HG02981 (cell line): ENCODE data around the gene GPD1.

Source experiments
- ATAC-seq: cut with Tn5 transposase; IDR thresholded peaks from one replicate; pipeline ENCODE4 v1.9.1; 2021; ENCODE audit warnings: mild to moderate bottlenecking, moderate library complexity; ENCODE audit not compliant: unreplicated experiment

The GPD1 gene

DNA sequence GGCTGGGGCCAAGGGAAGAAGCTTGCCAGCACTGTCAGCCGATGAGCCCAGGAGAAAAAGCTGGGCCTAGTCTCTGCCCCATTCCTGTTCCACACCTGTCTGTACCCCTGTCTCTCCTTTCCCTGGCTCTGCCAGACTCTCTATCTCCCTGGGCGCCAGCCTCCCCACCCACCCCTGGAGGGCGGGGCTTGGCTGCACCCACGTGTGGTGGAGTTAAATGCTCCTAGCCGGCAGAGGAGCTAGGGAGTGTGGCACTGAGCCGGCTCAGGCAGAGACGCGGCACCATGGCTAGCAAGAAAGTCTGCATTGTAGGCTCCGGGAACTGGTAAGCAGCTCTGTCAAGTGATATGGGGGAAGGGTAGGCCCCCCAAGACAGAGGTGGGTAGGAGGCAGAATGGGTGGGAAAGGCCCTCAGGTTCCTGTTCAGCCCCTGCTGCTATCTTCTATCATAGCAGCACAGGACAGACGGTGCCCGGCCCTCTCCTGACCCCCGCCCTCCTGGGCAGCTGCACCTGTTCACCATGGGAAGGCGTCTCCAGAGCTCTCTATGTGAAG lies at the start of gene GPD1:
Gene GPD1 (plus strand): TSS at position 242 of the 555 bp plus-strand sequence. CDS start 43 bp downstream, at position 285.
- no peak for ATAC-seq

DNA sequence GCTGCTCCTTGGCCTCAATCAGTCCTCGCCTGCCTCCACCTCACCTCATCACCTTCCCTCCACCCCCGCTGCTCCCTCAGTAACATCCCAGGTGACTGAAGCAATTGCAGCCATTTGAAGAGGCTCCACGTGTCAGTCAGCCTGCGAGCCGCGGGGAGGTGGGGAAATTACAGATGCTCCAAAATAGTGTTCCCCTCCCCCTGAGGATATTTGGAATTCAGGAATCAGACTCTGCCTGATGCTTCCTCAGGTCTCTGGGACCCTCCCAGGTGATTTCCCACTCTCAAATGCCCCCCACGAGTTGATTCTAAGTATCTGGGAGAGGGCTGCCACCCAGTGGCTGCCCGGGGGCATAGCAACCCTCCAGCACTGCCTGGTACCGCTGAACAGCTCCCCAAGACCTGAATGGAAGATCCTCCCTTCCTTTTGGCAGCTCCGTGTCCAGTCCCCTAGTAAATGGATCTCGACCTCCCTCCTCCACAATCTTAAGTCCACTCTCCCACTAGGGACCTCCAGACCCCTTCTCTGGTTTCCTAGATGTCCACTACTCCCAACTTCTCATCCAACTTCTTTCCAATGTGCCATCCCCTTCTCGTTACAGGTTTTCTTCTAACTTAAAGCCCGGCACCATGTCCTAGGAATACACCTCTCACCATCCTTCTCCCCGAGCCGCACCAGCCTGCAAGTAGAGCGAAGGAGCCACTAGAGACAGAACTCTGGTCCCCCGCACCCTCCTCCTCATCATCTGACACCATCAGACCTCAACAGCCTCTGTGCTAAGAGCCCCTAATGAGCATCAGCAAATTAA lies 47.8 kb upstream of the GPD1 start:
- ATAC-seq, result no peak

DNA sequence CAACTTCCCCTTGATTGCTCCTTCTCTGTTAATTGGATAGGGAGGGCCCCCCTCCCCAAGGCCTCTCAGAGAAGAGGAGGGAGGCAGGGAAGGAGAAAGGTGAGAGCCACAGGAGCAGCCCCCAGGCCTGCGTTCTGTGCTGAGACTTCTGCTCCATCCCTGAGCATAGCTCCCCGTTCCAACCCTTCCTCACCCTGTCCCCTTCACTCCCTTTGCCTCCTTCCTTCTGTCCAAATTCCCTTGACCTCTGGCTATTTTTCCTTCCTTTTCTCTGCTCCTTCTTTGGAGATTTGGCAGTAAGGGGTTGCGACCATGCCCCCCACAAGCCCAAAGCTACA lies 47.2 kb upstream of the GPD1 start:
- ATAC-seq, result no peak

DNA sequence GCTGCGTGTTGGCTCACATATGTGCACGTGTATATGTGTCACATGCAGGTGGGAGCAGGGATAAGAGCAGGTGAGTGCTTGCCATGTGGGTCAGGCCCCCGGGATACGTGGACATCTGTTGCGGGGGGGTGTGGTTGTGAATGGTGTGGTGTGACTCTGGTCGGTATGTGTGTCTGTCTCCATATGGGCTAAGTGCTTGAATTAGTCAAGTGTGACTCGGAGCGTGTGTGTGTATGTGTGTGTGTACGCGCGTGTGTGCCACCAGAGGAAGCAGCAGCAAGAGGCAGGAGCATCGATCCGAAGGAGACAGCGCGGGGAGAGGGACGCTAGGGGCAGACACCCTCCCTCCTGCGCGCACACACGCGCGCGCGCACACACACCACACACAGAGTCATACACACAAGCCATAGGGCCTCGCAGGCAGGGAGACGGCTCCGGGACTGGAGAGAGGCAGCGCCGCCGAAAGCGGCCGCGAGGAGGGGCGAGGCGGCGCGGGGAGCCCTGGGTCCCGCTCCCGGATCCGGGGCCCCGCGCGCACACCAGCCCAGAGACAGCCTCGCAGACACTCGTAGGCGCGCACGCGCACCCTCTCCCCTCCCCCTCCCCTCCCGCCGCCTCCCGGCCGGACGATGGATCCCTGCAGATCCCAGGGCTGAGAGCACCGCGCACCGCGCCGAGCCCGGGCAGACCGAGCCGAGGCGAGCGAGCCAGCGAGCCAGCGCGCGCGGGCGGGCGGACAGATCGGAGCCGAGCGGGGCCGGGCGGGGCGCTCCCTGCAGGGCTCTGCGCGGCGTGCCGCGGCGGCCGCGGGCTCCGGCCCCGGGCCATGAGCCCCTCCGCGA lies 46.6 kb upstream of the GPD1 start, which contains the start of gene ASIC1:
Gene ASIC1 (plus strand): TSS at position 597 of the 842 bp plus-strand sequence. CDS start 1,171 bp downstream, outside the sequence.
- ATAC-seq, result no peak

DNA sequence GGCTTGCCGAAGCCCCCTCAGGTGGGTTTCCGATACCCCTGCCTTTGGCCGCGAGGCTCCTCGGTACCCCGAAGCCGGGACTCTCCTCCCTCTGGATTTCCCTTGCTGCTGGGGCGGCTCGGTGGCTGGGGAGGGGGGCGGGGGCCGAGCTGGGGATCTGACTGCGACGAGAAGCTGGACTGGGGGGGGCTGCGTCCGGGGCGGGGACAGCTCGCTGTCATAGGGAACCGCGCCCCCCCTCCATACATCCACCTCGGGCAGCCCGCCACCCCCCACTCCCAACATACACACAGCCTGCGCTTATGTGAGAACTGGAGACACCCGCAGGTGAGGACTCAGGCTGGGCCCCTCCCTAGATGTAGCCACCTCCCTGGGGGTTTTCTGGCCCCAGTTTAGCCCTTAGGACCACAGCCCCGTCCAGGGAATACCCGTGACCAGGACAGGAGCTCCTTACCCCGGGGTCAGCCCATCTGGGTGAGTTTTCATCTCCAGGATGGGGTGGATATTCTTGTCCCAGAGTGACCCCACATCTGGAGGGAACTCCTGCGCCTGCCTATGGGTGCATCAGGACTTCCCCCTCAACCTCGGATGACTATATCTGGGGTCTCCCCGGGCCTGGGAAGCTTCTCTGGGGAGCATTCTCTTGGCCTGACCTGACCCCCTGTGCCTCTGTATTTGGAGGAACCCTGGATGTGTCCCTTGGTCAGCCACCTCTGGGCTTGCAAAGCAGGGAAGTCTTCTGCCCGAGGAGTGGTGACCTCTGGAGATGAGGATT lies 45.7 kb upstream of the GPD1 start:
- no peak for ATAC-seq

DNA sequence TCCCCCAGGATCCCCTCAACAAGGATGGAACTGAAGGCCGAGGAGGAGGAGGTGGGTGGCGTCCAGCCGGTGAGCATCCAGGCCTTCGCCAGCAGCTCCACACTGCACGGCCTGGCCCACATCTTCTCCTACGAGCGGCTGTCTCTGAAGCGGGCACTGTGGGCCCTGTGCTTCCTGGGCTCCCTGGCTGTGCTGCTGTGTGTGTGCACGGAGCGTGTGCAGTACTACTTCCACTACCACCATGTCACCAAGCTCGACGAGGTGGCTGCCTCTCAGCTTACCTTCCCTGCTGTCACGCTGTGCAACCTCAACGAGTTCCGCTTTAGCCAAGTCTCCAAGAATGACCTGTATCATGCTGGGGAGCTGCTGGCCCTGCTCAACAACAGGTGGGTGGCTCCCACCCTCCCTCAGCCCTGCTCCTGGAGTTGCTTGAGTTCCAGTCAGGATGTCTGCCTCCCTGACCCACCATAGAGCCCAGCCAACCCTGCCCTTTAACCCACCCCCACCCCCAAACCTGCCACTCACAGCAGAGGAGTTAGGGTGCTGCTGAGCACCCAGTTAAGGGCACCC lies 45.0 kb upstream of the GPD1 start:
- no peak for ATAC-seq

DNA sequence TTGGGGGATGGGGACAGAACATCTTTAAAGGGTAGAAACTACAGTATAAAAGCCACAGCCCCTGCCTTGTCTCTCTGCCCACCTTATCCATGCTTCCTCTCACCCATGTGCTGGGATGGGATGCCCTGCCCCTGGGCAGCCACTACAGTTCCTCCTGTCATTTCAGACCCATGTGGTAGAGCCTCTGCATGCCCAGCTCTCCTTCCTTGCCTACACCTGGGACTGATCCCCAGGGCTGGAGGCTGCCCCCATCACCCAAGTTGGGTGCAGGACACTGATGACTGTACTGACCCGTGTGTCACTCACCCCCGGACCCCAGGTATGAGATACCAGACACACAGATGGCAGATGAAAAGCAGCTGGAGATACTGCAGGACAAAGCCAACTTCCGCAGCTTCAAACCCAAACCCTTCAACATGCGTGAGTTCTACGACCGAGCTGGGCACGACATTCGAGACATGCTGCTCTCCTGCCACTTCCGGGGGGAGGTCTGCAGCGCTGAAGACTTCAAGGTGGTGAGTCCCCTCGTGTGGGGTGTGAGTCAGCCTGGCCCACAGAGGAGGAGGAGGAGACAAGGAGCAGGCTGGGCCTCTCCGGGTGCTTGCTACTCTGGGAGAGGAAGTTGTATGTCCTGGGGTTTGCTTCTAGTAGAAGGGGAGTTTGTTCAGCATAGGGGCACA lies 44.2 kb upstream of the GPD1 start:
- no peak for ATAC-seq

DNA sequence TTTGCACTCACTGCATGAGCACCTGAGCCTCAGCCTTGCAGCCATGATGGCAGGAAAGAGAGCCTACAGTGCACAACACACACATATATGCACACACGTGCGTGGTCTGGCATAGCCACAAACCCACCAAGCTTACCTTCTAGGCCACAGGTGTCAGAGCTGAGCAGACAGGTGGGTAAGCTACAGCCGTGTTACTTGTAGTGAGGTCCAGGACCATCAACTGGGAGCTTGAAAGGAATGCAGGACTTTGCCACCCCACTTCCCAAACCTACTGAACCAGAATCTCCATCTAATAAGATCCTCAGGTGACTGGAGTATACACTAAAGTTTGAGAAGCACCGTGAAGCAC lies 43.7 kb upstream of the GPD1 start:
- no peak for ATAC-seq

DNA sequence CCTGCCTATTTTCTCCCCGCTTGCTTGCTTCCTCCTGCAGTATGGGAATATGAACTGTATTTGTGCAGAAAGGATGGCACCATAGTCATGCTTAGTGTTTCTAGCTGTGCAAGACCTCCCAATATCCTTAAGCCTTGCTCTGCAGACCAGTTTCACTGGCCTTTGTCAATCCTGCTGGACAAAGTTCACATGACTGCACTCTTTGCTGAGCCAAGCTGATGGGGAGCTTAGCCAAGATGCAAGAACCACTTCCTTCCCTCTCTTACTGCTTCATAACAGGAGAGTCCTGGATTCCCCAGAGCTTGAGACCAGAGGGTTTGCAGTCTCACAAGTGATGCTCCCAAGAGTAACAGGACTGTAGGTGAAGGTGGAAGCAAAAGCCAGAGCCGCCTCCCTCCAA lies 42.6 kb upstream of the GPD1 start:
- no peak for ATAC-seq

DNA sequence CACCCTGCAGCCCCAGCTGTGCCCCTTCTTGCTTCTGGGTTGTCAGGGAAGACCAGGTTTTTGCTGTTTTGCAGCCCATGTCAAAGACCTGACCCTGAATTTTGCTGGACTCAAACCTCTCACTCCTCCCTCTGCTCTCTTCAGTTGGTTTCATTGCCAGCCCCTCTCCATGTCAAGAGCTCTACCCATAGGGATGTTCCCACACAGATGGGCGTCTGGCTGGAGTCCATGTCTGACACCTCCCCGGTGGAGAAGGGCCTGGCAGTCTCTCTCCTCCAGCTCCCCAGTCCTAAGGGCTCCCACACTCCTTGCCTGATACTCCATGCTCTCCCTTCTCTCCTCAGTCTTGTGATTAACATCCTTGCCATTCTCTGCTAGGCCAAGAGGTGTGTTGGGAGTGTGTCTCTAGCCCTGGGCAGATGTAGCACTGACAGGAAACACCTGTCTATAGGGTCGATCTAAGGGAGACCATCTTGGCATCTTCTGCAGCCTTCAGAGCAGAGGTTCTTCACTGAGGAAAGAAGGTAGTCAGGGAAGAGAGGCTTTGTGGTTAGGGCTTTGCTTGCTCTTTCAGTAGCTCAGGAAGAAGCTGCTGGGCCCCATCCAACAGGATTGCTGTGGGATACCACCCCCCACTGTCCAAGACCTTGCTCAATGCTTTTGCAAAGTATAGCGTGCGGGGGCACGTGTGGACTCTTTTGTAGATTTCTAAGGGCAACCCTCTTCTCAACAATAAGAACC lies 41.7 kb upstream of the GPD1 start:
- ATAC-seq, result no peak

DNA sequence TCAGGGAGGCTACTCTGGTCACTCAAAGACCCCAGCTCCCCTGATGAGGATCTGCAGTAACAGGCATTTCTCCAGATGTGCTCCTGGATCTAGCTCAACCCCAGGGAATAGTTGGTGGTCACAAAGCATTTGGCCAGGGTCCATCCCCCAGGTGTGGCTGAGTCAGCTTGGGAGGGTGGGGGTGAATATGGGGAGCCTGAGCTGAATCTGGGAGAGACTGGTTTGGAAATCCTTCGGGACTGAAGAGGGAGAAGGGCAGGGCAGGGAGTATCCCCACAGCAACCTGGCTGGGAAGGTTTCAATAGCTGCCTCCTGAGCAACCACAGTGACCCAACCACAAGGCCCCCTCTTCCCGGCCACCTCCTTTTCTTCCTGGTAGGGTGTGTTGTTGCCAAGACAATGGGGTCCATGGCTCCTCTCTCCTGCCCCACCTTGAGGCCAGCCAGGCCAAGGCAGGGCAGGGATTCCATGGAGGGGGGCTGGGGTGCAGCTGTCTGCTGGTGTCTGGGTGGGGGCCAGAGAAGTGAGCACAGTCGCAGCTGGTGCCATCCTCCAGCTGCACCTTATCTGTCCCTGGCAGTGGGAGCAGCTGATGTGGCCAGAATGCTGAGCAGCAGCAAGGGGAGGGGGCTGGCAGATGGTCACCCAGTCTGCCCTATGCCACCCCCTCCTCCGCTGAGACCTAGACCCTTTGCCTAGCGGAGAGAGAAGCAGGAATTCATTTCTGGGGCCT lies 40.9 kb upstream of the GPD1 start:
- no peak for ATAC-seq

DNA sequence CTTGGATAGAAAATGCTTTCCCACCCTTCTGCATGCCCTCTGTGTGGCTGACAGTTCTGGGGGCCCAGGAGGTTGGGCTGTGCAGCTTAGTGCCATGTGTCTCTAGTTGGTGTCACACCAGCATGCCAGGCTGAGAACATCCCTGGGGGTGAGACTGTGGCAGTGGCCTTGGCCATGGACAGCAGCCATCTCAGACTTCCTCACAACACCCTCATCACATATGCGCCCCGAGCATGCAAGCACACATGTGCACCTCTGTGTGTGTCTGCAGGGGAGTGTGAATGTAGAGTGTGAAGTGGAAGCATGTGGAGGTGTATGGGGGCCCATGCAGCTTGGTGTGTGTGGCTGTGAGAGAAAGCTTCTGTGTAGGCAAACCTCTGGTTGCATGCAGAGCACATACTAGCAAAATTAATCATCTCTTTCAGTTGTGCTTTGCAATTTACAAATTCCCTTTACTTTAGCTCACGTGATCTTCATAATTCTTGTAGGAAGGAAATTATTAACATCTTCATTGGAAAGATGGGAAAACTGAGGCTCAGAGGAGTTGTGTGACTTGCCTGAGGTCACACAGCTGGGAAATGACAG lies 38.0 kb upstream of the GPD1 start:
- no peak for ATAC-seq

DNA sequence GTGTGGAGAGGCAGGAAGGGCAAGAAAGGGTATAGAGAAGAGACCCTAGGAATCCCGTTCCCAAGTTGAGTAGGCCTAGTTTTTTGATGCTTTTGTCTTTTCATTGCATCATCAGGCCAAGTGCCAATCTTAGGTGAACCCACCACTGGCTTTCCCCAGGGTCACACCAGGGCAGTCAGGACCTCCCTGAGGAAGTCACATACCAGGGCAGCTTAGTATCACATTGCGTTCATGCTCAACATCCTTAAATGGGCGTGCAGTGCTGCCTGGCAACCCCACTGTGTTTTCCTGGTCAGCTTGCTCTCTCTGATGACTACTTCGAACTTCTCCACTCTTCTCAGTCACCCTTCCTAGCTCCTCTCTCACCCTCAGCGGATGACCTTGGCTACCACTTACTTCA lies 37.4 kb upstream of the GPD1 start:
- no peak for ATAC-seq

DNA sequence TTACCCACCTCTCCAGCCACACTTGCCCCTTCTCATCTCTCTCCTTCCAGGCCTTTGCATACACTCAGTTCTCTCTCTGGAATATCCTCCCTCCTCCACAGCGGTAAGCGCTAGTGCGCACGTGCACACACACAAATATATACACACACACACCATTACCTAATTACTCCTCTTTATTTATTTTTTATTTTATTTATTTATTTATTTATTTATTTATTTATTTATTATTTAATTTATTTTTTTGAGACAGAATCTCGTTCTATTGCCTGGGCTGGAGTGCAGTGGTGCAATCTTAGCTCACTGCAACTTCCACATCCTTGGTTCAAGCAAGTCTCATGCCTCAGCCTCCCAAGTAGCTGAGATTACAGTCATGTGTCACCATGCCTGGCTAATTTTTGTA lies 34.7 kb upstream of the GPD1 start:
- ATAC-seq, result no peak

DNA sequence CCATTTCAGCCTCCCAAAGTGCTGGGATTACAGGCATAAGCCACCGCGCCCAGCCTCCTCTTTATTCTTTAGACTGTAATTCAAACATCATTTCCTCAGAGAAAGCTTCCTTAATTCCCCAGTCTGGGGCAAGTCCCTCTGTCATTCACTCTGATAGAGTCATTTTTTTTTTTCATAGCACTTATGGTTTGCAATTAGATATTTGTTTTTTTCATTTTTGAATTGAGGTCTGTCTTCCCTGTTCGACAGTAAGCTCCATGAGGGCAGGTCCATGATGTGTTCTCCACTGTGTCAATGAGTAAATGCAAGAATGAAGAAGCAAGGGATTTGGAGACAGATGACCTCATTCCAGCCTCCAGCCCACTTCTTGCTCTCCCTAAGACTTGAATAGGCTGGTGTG lies 34.3 kb upstream of the GPD1 start:
- no peak for ATAC-seq

DNA sequence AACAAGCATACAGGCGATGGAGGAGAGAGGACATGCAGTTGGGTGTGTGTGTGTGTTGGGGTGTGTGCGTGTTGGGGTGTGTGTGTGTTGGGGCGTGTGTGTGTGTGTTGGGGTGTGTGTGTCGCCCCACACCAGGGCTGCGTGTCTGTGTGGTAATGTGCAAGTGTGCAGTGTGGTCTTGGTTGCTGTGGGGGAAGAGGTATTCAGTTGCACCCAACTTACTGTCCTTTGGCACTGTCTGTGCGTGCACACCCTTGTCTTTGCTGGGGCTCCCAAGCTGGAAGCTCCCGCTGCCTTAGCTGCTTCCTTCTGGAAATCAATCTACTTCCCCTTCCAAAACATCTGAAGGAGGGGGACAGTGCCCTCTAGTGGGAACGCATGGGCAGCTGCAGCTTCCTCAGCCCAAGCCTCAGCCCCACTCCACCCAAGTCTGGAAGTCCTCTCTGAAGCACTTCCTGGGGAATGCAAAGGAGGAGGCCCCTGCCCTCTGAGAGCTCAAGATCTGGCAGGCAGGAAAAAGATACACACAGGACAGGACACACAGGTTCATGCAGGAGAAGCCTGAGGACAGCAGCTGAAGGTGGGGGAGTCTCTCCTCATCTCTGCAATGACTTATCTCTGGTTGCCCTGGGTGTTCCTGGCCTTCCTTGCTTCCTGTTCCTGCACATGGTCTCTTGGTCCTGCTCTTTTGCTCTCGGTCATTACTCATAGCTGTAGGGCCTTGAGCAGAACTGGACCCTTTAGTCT lies 33.3 kb upstream of the GPD1 start:
- no peak for ATAC-seq

DNA sequence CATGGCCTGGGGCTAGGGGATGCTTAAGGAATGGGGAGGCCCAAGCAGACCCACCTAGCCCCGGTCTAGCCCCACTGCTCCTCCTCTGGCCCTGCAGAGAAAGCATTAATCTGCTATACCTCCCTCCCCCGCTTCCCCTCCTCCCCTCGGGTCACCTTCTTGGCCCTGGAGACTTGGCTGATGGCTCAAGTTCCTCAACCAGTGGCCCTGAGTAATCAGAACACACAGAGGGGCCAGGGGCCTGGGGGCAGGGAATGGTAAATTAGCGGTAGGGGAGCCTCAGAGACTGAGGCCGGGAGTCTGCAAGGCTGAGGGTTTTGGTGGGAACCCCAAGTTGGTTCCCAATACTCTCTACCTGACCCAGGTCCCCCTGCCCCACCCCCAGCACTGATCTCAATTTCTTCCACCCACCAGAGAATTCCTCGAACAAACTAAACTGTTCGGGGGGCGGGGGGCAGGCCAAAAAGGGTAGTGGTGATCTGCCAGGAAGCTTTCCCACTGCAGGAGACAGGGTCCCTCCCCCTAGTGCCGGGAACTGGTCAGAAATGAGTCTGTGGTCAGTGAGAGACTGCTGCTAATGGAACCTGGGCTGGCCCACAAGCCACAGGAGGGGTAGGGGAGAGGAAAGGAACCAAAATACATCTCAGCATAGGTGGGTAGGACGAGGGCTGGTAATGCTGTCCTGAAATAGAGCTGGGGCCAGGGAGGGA lies 31.5 kb upstream of the GPD1 start:
- ATAC-seq, result no peak
